Vagina (tissue), 2 donors: ENCODE measurements around the gene ITGB3. TPM values are rescaled to one million over a fixed set of nuclear protein-coding genes. Genes with fewer than 3 reads are reported as not detected.
A peak's percentile ranks its signal among the peaks of the same experiment; 100 is the strongest.
"Not testable (repeated sequence)": the region's sequence is repeated elsewhere in the genome, so short reads cannot be mapped to it uniquely, and the experiment has no call there.

Experiments
- DNase-seq, 2 donors: peaks; one replicate each; pipeline ENCODE4 v3.0.0-alpha.2; 2017; ENCODE audit errors: extremely low spot score in 2 of 2
- H3K27ac ChIP-seq: fragments of 200-600 bp; sonication (generic); one replicate; pipeline ENCODE4 v1.5.1; 2019
- H3K27me3 ChIP-seq: fragments of 200-600 bp; sonication (generic); one replicate; pipeline ENCODE4 v1.5.1; 2019
- H3K36me3 ChIP-seq, 2 donors: fragments of 200-600 bp; sonication (generic); one replicate each; pipeline ENCODE4 v1.5.1; 2017 to 2019
- H3K4me1 ChIP-seq: fragments of 200-600 bp; sonication (generic); one replicate; pipeline ENCODE4 v1.5.1; 2019
- H3K4me3 ChIP-seq, 2 donors: fragments of 200-600 bp; sonication (generic); 1 replicate in 1 of 2; 2 replicates in 1 of 2; pipeline ENCODE4 v1.5.1; 2016 to 2019
- H3K9me3 ChIP-seq: fragments of 200-600 bp; sonication (generic); one replicate; pipeline ENCODE4 v1.5.1; 2019
- CTCF ChIP-seq, 3 experiments: fragments of 450-650 bp in 2 of 3; fragments of 200-600 bp in 1 of 3; sonication (generic) in 1 of 3; IDR thresholded peaks; one replicate each; pipeline ENCODE4 v1.5.1; 2017 to 2019; ENCODE audit warnings: antibody characterized with exemption in 3 of 3, mild to moderate bottlenecking in 2 of 3, moderate library complexity in 2 of 3
- POLR2A ChIP-seq, 2 donors: fragments of 450-650 bp; IDR thresholded peaks; one replicate each; pipeline ENCODE4 v1.6.1; 2017; ENCODE audit warnings: antibody characterized with exemption in 2 of 2, mild to moderate bottlenecking in 2 of 2, moderate library complexity in 2 of 2
- POLR2AphosphoS5 ChIP-seq, 2 donors: sonication (generic); formaldehyde crosslinking; IDR thresholded peaks; one replicate each; pipeline ENCODE4 v1.9.0; 2017; ENCODE audit warnings: antibody characterized with exemption in 2 of 2, mild to moderate bottlenecking in 2 of 2, low read depth in 1 of 2; ENCODE audit not compliant: insufficient read depth in 1 of 2
- intact Hi-C: fragments of 100-400 bp; cut with DNase I; formaldehyde crosslinking; loops from one replicate; pipeline ENCODE4 v1.15.1; 2023
- total RNA-seq: library from RNA; depleted of rRNA; stranded (reverse); fragments of >200 nt; gene quantifications from one replicate; pipeline ENCODE4 v1.2.3, GENCODE V29; 2016

Gene ITGB3
- total RNA-seq, 1 donor from 2014 or later = 6.1 TPM

GRCh38 chr17:47264166-47264565, 10.5 kb downstream of the ITGB3 start:
- H3K36me3 ChIP-seq = no peaks in the 10 kb centered on the region
- no peak overlapping the region for H3K27ac ChIP-seq
- no peaks in the 10 kb centered on the region for H3K4me1 ChIP-seq
- H3K9me3 ChIP-seq = no peaks in the 10 kb centered on the region
- no peak overlapping the region for H3K4me3 ChIP-seq
- TF ChIP-seq CTCF (IDR thresholded peaks at IDR 0.05) (no peak), POLR2AphosphoS5 (IDR thresholded peaks at IDR 0.05; ENCODE audit: insufficient read depth in 1 of 2, low read depth in 1 of 2) (no peak), POLR2A (IDR thresholded peaks at IDR 0.05) (no peak)
- intact Hi-C loops = no loop called here
- no peaks in the 10 kb centered on the region for H3K27me3 ChIP-seq
- DNase-seq = no peak

DNA sequence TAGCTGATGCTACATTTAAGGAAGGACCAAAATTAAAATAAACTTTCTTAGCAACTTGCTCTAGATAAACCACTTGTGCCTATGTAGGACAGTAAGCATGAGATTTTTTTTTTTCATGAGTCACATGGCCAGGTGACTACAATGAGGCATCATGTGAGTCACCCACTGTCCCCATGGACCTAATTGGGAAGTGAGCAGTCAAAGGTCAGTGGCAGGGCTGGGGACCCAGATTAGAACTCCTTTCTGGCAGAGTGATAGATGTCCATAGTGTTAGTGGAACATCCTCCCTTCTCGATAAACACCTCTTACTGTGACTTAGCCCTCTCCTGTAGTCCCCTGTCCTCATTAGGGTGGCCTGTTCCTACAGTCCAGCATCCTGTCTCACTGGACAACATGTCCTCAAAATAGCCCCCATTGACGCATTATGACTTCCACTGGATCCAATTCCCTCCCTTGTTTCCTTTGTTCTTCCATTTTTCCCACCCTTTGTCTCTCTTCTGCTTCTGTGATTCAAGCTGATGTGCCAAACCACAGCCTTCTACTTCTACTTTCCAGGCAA, 12.4 kb downstream of the ITGB3 start:
- intact Hi-C loops = no loop called here
- no peak overlapping the region for H3K4me3 ChIP-seq
- no peak for DNase-seq
- peaks cover 6% of the 10 kb centered on the region for H3K4me1 ChIP-seq
- TF ChIP-seq POLR2AphosphoS5 (IDR thresholded peaks at IDR 0.05; ENCODE audit: insufficient read depth in 1 of 2, low read depth in 1 of 2) (peak in 1 of 2 donors; percentile 26), CTCF (IDR thresholded peaks at IDR 0.05) (no peak)
- no peaks in the 10 kb centered on the region for H3K36me3 ChIP-seq
- no peak overlapping the region for H3K27ac ChIP-seq
- H3K27me3 ChIP-seq = no peaks in the 10 kb centered on the region
- H3K9me3 ChIP-seq = no peaks in the 10 kb centered on the region

GRCh38 chr17:47266782-47267181, 13.2 kb downstream of the ITGB3 start:
- H3K9me3 ChIP-seq = no peaks in the 10 kb centered on the region
- no peak overlapping the region for H3K27ac ChIP-seq
- peaks cover 6% of the 10 kb centered on the region for H3K4me1 ChIP-seq
- H3K4me3 ChIP-seq = no peak overlapping the region
- intact Hi-C loops = no loop called here
- TF ChIP-seq POLR2AphosphoS5 (IDR thresholded peaks at IDR 0.05; ENCODE audit: insufficient read depth in 1 of 2, low read depth in 1 of 2) (no peak), CTCF (IDR thresholded peaks at IDR 0.05) (no peak), POLR2A (IDR thresholded peaks at IDR 0.05) (no peak)
- no peaks in the 10 kb centered on the region for H3K36me3 ChIP-seq
- no peak for DNase-seq
- no peaks in the 10 kb centered on the region for H3K27me3 ChIP-seq

GRCh38 chr17:47267354-47267828, 13.8 kb downstream of the ITGB3 start:
- no peaks in the 10 kb centered on the region for H3K36me3 ChIP-seq
- TF ChIP-seq POLR2A (IDR thresholded peaks at IDR 0.05) = no peak
- TF ChIP-seq CTCF (IDR thresholded peaks at IDR 0.05) = no peak
- no peaks in the 10 kb centered on the region for H3K27me3 ChIP-seq
- H3K9me3 ChIP-seq = no peaks in the 10 kb centered on the region
- intact Hi-C loops = no loop called here
- H3K4me3 ChIP-seq = no peak overlapping the region
- H3K4me1 ChIP-seq = peaks cover 6% of the 10 kb centered on the region
- no peak for DNase-seq
- no peak overlapping the region for H3K27ac ChIP-seq

DNA sequence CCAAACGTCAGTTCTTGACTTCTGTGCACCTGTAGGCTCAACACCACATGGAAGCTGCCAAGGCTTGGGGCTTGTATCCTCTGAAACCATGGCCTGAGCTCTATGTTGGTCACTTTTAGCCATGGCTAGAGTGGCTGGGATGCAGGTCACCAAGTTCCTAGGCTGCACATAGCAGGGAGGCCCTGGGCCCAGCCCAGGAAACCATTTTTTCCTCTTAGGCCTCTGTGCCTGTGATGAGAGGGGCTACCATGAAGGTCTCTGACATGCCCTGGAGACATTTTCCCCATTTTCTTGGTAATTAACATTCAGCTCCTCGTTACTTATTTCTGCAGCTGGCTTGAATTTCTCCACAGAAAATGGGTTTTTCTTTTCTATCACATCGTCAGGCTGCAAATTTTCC, 15.3 kb downstream of the ITGB3 start:
- H3K4me1 ChIP-seq, H3K27ac ChIP-seq, H3K4me3 ChIP-seq, DNase-seq, intact Hi-C loops, H3K27me3 ChIP-seq, H3K36me3 ChIP-seq, H3K9me3 ChIP-seq: not testable (repeated sequence)

- DNase-seq, intact Hi-C loops, H3K9me3 ChIP-seq, H3K27ac ChIP-seq, H3K27me3 ChIP-seq, H3K4me3 ChIP-seq, H3K36me3 ChIP-seq: not testable (repeated sequence)
- peaks cover 12% of the 10 kb centered on the region for H3K4me1 ChIP-seq
Measured at GRCh38 chr17:47269561-47270280, 16.1 kb downstream of the ITGB3 start.
